Stimulated activated CD4-positive, alpha-beta T cell treated with anti-CD3 and anti-CD28 coated beads, Interleukin-12 subunit alpha, Interleukin-12 subunit beta, amount 100 ng/mL, for 4 hours (primary cell): Measurements from ENCODE around the gene GMPR.

Experiments
- DNase-seq: peaks from one replicate; pipeline ENCODE4 v3.0.0-alpha.2; 2020

GMPR gene

GRCh38 chr6:16274885-16275589 is 36.6 kb downstream of the GMPR start:
- DNase-seq = no peak

GRCh38 chr6:16277101-16277981 is 39.0 kb downstream of the GMPR start:
- no peak for DNase-seq

- DNase-seq = no peak
These were observed 39.8 kb downstream of the GMPR start for GRCh38 chr6:16278048-16278724.

- DNase-seq = no peak
These were observed 40.4 kb downstream of the GMPR start for GRCh38 chr6:16278750-16279149.

DNA sequence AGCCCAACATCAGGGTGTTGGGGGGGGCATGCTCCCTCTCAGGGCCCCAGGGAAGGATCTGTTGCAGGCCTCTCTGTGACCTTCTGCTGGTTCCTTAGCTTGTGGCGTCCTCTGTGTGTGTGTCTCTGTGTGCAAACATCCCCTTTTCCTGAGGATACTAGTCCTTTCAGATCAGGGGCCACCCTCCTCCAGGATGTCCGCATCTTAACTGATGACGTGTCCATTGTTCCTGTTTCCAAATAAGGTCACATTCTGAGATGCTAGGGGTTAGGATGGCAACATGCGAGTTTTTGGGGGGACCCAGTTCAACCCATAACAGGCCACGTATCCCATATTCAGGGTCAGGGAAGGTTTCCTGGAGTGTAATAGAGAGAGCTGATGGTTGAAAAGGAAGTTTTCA is 40.9 kb downstream of the GMPR start:
- no peak for DNase-seq

DNA sequence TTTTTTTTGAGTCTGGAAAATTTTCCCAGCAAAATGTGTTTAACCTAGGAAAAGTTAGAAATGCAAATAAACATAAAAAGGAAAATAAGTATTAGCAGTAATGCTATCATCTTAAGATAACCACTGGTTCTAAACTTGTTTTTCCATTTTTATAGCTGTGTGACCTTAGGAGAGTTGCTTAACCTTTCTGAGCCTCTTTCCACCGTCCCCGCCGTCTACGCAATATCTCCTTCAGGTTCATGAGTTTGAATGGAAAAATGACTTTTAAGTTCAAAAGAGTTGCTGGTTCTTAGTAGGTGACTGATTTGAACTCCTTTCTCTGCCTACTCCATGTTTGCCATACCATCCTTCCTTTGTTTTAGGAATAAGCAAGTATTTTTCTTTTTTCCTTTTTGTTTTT is 44.0 kb downstream of the GMPR start:
- no peak for DNase-seq

DNA sequence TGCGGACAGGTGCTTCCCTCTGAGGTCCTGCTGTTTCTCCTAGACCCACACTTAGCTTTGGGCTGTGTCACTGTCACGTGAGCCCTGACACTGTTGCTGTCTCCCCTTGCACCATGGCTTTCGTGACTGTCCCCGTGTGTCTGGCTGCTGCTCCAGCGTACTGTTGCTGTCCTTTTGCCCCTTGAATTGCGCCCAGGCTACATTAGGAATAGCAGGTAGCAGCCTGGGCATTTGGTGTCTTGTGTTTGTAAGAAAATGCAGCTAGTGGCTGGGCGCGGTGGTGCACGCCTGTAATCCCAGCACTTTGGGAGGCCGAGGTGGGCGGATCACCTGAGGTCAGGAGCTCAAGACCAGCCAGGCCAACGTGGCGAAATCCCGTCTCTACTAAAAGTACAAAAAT is 46.1 kb downstream of the GMPR start:
- DNase-seq = no peak

DNA sequence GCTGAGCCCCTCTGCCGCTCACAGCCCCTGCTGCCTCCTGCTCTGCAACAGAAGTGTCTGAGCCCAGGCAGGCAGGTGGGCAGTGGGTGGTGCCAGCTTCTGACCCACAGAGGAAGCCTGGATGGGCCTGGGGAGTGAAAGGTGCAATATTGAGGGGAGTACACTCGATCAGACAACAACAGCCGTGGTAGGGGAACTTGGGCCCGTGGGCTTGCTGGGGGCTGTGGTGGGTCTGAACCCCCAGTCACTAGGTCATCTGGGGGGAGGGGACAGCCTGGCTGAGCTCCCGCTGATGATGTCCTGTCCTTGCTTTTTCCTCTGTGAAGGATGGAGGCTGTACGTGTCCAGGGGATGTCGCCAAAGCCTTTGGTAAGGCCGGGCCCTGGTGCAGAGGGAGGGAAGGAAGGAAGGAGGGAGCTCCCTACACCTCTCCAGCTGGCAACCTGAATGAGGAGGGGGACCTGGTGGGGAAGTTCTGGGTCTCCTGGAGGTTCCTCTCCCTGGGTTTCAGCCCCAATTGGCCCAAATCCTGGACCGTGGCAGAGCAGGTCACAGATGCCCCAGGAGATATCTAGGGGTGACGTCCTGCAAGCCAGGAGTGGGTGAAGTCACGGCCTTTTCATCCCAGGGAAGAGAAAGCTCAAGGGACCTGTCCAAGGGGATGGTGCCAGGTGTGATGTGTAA is 47.2 kb downstream of the GMPR start:
- DNase-seq = no peak

- DNase-seq = peak; percentile 23
These were observed 47.8 kb downstream of the GMPR start for GRCh38 chr6:16286151-16286522.

- no peak for DNase-seq
These were observed 49.8 kb downstream of the GMPR start for GRCh38 chr6:16288163-16288562.

DNA sequence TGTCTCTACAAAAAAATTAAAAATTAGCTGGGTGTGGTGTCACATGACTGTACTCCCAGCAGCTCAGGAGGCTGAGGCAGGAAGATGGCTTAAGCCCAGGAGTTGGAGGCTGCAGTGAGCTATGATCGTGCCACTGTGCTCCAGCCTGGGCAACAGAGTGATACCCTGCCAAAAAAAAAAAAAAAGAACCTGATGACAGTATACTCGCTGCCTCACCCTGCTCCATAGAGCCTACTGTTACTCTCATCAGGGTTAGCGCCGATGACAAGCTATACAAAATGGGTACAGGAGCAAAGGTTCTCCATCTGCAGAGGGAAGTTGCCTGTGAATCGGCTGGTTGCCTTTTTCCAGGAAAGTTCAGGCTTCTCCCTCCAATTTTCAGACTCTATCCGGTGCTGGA is 53.4 kb downstream of the GMPR start:
- DNase-seq = no peak

DNA sequence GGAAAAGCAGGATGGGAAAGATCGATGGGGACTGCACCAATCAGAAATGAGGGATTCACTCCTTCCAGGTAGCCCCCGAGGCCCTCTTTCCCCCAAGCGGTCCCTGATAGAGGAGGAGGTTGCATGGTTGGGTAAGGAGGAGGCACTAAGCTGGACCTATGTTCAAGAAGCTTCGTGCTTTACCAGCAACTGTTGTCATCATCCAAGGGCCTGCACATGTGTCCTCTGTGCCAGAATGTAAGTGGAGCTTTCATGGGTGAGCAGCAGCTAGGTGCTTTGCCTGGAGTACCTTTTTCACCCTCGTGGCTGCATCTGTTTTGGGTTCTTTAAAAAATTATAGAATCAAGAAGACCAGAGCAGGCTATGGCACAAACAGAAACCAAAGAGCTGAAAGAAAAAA is 54.0 kb downstream of the GMPR start:
- DNase-seq = no peak

DNA sequence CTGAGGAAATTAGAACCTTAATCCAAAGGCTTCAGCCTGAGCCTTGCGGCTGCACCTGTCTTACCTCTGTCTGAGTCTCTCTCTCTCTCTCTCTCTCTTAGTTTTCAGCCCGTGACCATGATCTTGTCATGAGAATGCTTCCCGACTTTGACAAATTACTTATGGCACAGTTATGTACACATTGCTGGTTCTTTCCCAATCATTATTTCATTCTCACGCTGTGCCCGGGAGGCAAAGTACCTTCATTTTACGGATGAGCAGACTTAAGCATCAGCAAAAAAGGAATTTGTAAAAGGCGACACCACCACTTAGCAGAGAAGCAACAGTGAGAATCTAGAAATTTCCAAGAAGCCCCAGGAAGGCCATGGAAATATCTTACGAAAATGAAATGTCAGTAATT is 54.6 kb downstream of the GMPR start:
- DNase-seq = no peak

- DNase-seq = no peak
These were observed 56.0 kb downstream of the GMPR start for GRCh38 chr6:16294371-16294770.

GRCh38 chr6:16295060-16295459 is 56.7 kb downstream of the GMPR start:
- DNase-seq = no peak

GRCh38 chr6:16295471-16295870 is 57.1 kb downstream of the GMPR start:
- DNase-seq = no peak

DNA sequence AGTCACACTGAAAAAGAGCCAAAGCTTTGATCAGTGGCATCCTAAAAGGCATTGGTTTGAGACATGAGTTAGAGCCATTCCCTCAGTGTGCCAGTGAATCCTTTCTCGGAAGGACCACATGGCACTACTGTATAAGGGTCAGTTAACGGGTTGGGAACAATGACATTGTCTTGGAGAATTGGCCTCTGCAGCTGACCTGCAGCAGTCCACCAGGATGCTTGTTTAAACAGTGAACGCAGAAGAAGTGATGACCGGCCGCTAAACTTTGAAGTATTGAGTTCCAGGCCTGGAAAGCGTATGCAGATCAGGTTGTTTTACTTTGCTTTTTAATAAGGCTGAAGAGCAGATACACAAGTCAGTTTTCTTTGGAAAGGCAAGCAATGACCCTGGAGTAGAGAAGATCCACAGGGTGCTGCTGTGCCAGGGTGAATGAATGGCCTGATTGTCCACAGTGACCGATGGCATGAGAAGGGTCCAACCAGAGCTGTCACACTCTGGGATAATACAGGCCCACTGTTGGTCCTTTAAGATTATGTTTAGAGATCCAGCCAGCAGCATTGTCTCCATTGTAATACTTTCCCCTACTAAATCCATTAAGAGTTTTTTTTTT is 57.8 kb downstream of the GMPR start:
- no peak for DNase-seq

DNA sequence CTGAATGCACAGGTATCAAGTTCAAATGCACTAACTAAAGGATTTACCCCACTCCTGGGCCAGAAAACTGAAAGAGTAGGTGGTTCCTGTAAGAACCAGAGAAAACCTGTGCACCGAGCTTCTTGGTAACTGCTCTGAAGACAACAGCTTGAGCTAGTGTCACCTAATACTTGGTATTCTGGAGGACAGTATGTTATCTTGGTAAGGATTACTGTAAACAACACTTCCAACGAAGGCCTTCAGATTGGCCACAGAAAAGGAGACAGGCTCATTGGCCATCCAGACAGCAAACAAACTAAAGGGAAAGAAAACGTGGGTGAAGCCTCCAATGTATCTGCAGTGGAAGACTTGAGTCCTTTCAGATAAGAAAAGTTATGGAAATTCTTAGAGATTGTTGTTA is 61.5 kb downstream of the GMPR start:
- no peak for DNase-seq

- DNase-seq = no peak
These were observed 63.1 kb downstream of the GMPR start for GRCh38 chr6:16301511-16301910.

GRCh38 chr6:16302721-16303552 is 64.5 kb downstream of the GMPR start:
- DNase-seq = no peak

GRCh38 chr6:16305246-16305725 is 66.9 kb downstream of the GMPR start:
- DNase-seq = no peak

- DNase-seq = no peak
These were observed 67.4 kb downstream of the GMPR start for GRCh38 chr6:16305788-16306187.
